Measurements from ENCODE around the gene HYI.

- no peak for TF ChIP-seq CTCF (IDR thresholded peaks at IDR 0.05)
- TF ChIP-seq POLR2A (IDR thresholded peaks at IDR 0.05): no peak
- TF ChIP-seq POLR2AphosphoS5 (IDR thresholded peaks at IDR 0.05): no peak
Observed at GRCh38 chr1:43423672-43424550, 29.8 kb downstream of the HYI start.
